Gastroesophageal sphincter (tissue), 4 donors: ENCODE data around the gene CRIM1. TPM values are rescaled to one million over a fixed set of nuclear protein-coding genes. Genes with fewer than 3 reads are reported as not detected.

Source experiments
- ATAC-seq: fragments of 150-250 bp; one replicate; pipeline ENCODE4 v1.9.1; 2016; ENCODE audit warnings: mild to moderate bottlenecking, moderate library complexity
- H3K27ac ChIP-seq, 4 donors: fragments of 200-600 bp; sonication (generic) in 3 of 4; 1 replicate in 3 of 4; 2 replicates in 1 of 4; pipeline ENCODE4 v1.5.1; 2016 to 2019
- H3K27me3 ChIP-seq: fragments of 200-600 bp; sonication (generic); one replicate; pipeline ENCODE4 v1.5.1; 2019
- H3K36me3 ChIP-seq, 2 donors: fragments of 200-600 bp; sonication (generic); one replicate each; pipeline ENCODE4 v1.5.1; 2019; ENCODE audit warnings: control low read depth in 1 of 2
- H3K4me1 ChIP-seq, 3 donors: fragments of 200-600 bp; sonication (generic); 1 replicate in 2 of 3; 2 replicates in 1 of 3; pipeline ENCODE4 v1.5.1; 2016 to 2019; ENCODE audit warnings: control low read depth in 2 of 3
- H3K4me3 ChIP-seq, 2 donors: fragments of 200-600 bp; sonication (generic); one replicate each; pipeline ENCODE4 v1.5.1; 2019; ENCODE audit warnings: mild to moderate bottlenecking in 1 of 2, moderate library complexity in 1 of 2
- H3K9me3 ChIP-seq, 3 donors: fragments of 200-600 bp; sonication (generic); one replicate each; pipeline ENCODE4 v1.5.1; 2017 to 2019; ENCODE audit warnings: control low read depth in 2 of 3
- EP300 ChIP-seq: sonication (generic); formaldehyde crosslinking; IDR thresholded peaks from one replicate; pipeline ENCODE4 v1.6.1; 2017; ENCODE audit warnings: antibody characterized with exemption, mild to moderate bottlenecking
- POLR2A ChIP-seq, 2 donors: fragments of 450-650 bp; IDR thresholded peaks; one replicate each; pipeline ENCODE4 v1.6.1; 2017; ENCODE audit warnings: antibody characterized with exemption in 2 of 2, mild to moderate bottlenecking in 2 of 2, moderate library complexity in 1 of 2
- POLR2AphosphoS5 ChIP-seq: sonication (generic); formaldehyde crosslinking; IDR thresholded peaks from one replicate; pipeline ENCODE4 v1.6.1; 2017; ENCODE audit warnings: antibody characterized with exemption
- WGBS, 2 donors: methylation state at CpG; one replicate each; pipeline ENCODE4 v1.1.5; 2018; ENCODE audit warnings: low coverage in 1 of 2; 5-methylcytosine and 5-hydroxymethylcytosine counted together
- total RNA-seq, 4 donors: library from RNA; depleted of rRNA; stranded (reverse); fragments of >200 nt; gene quantifications; one replicate each; pipeline ENCODE4 v1.1.0, GENCODE V29; 2016
- TF ChIP-seq, protein P1 (sequence below), 4 experiments: fragments of 200-600 bp in 2 of 4; fragments of 450-650 bp in 2 of 4; sonication (generic) in 1 of 4; IDR thresholded peaks; one replicate each; pipeline ENCODE4 v1.5.1; 2017 to 2019; ENCODE audit warnings: antibody characterized with exemption in 4 of 4, mild to moderate bottlenecking in 2 of 4, moderate library complexity in 2 of 4

The CRIM1 gene
- total RNA-seq, 4 donors from 2014 or later = 150 to 342 (median 203) TPM

DNA sequence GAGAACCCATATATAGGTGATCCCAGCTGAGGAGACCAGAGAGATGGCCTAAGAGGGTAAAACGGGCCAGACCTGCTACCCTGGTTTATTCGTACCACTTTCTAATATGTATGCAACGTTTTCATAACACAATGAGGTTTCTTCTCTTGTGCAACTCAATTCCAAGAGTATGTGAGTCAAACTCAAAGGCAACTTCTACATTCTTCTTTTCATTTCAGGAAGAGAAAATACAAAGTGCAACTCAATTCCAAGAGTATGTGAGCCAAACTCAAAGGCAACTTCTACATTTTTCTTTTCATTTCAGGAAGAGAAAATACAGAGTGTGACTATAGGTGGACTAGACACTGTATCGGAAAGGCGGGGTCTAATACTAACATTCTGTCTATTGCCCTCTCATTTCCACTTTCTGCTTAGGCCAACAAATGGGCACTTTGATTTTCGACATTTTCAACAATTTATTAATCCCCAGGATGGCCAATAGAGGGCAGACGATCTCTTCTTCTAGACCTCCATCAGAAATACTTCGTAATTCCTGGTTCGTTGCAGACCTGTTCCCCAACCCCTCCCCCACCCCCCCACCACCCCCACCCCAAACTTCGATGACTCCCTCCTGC, 3.7 kb upstream of the CRIM1 start:
- peak overlapping the region in 1 of 4 donors; percentile 38 for H3K27ac ChIP-seq
- H3K36me3 ChIP-seq = no peaks in the 10 kb centered on the region
- no peak overlapping the region for H3K4me3 ChIP-seq
- ATAC-seq = no peak
- TF ChIP-seq EP300 = no peak
- TF ChIP-seq POLR2A (IDR thresholded peaks at IDR 0.05) = no peak
- TF ChIP-seq, protein P1, sequence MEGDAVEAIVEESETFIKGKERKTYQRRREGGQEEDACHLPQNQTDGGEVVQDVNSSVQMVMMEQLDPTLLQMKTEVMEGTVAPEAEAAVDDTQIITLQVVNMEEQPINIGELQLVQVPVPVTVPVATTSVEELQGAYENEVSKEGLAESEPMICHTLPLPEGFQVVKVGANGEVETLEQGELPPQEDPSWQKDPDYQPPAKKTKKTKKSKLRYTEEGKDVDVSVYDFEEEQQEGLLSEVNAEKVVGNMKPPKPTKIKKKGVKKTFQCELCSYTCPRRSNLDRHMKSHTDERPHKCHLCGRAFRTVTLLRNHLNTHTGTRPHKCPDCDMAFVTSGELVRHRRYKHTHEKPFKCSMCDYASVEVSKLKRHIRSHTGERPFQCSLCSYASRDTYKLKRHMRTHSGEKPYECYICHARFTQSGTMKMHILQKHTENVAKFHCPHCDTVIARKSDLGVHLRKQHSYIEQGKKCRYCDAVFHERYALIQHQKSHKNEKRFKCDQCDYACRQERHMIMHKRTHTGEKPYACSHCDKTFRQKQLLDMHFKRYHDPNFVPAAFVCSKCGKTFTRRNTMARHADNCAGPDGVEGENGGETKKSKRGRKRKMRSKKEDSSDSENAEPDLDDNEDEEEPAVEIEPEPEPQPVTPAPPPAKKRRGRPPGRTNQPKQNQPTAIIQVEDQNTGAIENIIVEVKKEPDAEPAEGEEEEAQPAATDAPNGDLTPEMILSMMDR (IDR thresholded peaks at IDR 0.05) = peak; percentile 62 to 76 (median 67)
- TF ChIP-seq POLR2AphosphoS5 = no peak
- H3K4me1 ChIP-seq = peaks cover 0 to 36% (median 0%) of the 10 kb centered on the region in 3 donors
- WGBS, 2 donors = 26 to 56% methylated on average over 5 to 9 of the region's 10 CpGs
- no peaks in the 10 kb centered on the region for H3K9me3 ChIP-seq
- no peaks in the 10 kb centered on the region for H3K27me3 ChIP-seq

DNA sequence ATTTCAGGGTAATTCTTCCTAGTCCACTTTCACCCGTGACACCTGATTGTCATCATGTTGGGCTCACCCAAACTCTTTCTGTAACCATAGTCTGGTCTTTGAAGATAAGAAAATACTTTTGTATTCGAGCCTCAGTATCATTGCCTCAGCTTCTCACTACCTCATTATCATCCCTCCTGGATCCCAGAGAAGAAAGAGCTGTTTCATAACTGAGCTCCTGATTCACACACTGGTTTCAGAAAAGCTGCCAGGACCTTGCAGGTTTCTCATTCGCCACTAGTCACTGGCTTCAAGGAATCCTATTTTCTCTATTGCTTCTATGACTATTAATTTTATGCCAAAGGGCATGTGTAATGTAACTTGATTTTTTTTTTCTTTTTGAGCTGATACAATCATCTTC, 2.9 kb upstream of the CRIM1 start:
- no peaks in the 10 kb centered on the region for H3K9me3 ChIP-seq
- no peak for ATAC-seq
- H3K27ac ChIP-seq = peak overlapping the region in 3 of 4 donors; percentile 29 to 47 (median 38)
- no peak overlapping the region for H3K4me3 ChIP-seq
- peaks cover 0 to 40% (median 0%) of the 10 kb centered on the region in 3 donors for H3K4me1 ChIP-seq
- no peaks in the 10 kb centered on the region for H3K36me3 ChIP-seq
- no peaks in the 10 kb centered on the region for H3K27me3 ChIP-seq
- TF ChIP-seq, protein P1 (IDR thresholded peaks at IDR 0.05) = peak in 2 of 4 experiments; percentile 16 to 27
- TF ChIP-seq POLR2AphosphoS5 = no peak
- 62 to 77% methylated on average over 3 of the region's 3 CpGs for WGBS, 2 donors

DNA sequence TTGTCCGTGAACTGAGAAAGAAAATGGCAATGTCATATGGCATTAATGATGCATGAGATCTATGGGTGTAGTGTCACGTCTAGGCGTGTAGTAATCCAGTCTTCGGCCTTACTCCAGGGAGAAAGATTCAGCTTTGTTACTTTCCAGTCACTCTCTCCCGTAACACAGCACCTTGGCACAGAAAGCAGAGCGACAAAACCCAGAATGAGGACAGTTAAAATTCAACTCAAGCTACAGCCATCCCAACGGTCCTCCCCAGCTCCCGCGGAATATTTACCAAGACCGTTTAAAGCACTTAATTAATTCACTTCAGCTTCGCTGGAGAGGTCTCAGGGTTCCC, 797 bp upstream of the CRIM1 start:
- no peak for ATAC-seq
- no peak for TF ChIP-seq POLR2AphosphoS5
- TF ChIP-seq POLR2A (IDR thresholded peaks at IDR 0.05) = no peak
- TF ChIP-seq, protein P1 (IDR thresholded peaks at IDR 0.05) = no peak
- TF ChIP-seq EP300 = no peak
- peak overlapping the region; percentile 72 to 95 for H3K4me3 ChIP-seq
- peaks cover 0 to 55% (median 3%) of the 10 kb centered on the region in 3 donors for H3K4me1 ChIP-seq
- H3K27me3 ChIP-seq = no peaks in the 10 kb centered on the region
- 12 to 19% methylated on average over 10 to 11 of the region's 11 CpGs for WGBS, 2 donors
- H3K9me3 ChIP-seq = no peaks in the 10 kb centered on the region
- peak overlapping the region; percentile 91 to 96 (median 92) for H3K27ac ChIP-seq
- no peaks in the 10 kb centered on the region for H3K36me3 ChIP-seq

DNA sequence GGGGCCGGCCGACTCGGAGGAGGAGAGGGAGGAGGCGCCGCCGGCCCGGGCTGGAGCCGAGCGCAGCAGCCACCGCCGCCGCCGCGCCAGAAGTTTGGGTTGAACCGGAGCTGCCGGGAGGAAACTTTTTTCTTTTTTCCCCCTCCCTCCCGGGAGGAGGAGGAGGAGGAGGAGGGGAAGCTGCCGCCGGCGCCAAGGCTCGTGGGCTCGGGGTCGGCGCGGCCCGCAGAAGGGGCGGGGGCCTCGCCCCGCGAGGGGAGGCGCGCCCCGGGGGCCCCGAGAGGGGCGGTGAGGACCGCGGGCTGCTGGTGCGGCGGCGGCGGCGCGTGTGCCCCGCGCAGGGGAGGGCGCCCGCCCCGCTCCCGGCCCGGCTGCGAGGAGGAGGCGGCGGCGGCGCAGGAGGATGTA, 316 bp downstream of the CRIM1 start:
- H3K36me3 ChIP-seq = no peaks in the 10 kb centered on the region
- H3K27ac ChIP-seq = peak overlapping the region; percentile 91 to 96 (median 92)
- no peaks in the 10 kb centered on the region for H3K27me3 ChIP-seq
- peak overlapping the region; percentile 72 to 95 for H3K4me3 ChIP-seq
- no peaks in the 10 kb centered on the region for H3K9me3 ChIP-seq
- ATAC-seq = peak; percentile 10
- TF ChIP-seq, protein P1 (IDR thresholded peaks at IDR 0.05) = peak in 1 of 4 experiments; percentile 15
- TF ChIP-seq POLR2A (IDR thresholded peaks at IDR 0.05) = no peak
- no peak for TF ChIP-seq EP300
- no peak for TF ChIP-seq POLR2AphosphoS5
- peaks cover 0 to 66% (median 11%) of the 10 kb centered on the region in 3 donors for H3K4me1 ChIP-seq
- WGBS, 2 donors = 0% methylated on average over 1 of the region's 55 CpGs; no CpG with 5 or more reads in 1 of the 2 donors

DNA sequence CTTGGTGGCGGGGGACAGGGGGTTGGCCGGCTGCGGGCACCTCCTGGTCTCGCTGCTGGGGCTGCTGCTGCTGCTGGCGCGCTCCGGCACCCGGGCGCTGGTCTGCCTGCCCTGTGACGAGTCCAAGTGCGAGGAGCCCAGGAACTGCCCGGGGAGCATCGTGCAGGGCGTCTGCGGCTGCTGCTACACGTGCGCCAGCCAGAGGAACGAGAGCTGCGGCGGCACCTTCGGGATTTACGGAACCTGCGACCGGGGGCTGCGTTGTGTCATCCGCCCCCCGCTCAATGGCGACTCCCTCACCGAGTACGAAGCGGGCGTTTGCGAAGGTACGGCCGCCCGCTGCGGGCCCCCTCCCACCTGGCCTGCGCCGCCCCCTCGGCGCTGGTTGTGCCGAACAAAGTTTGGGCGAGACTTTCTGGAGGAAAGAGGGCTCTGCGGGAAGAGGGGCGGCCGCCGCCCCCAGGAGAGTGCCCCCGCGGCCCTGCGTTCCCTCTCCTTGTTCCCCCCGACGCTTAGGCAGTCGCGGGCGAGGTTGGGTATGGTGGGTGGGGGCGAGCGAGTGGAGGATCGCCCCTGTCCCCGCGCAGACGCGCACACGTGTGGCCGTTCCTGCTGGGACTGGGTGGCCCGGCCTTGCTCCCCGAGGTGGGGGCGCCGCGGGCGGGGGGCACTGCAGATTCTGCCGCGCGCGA, 866 bp downstream of the CRIM1 start:
- TF ChIP-seq, protein P1 (IDR thresholded peaks at IDR 0.05) = peak in 1 of 4 experiments; percentile 12
- TF ChIP-seq POLR2A (IDR thresholded peaks at IDR 0.05) = no peak
- peak; percentile 17 for ATAC-seq
- Histone ChIP-seq H3K27ac (peak overlapping the region; percentile 91 to 96 (median 92)), H3K9me3 (no peaks in the 10 kb centered on the region), H3K36me3 (no peaks in the 10 kb centered on the region), H3K27me3 (no peaks in the 10 kb centered on the region), H3K4me1 (peaks cover 0 to 71% (median 16%) of the 10 kb centered on the region in 3 donors), H3K4me3 (peak overlapping the region; percentile 72 to 95)
- 0% methylated on average over 1 of the region's 74 CpGs; no CpG with 5 or more reads in 1 of the 2 donors for WGBS, 2 donors
